ENCODE measurements around the gene C17orf67. TPM values are rescaled to one million over a fixed set of nuclear protein-coding genes. Genes with fewer than 3 reads are reported as not detected.

C17orf67 gene
- total and polyA plus RNA-seq, 4 donors: 0.64 to 2.8 (median 1.7) TPM

- Histone ChIP-seq H3K4me3 (no peak overlapping the region), H3K27me3 (ENCODE audit: control insufficient read depth in 3 of 3, insufficient read depth in 3 of 3, low read length in 2 of 3) (no peaks in the 10 kb centered on the region), H3K9me3 (ENCODE audit: control insufficient read depth in 4 of 4, insufficient read depth in 3 of 4, low read length in 3 of 4) (peaks cover 0 to 1% (median 0%) of the 10 kb centered on the region in 4 donors), H3K4me1 (ENCODE audit: control insufficient read depth in 5 of 5, insufficient read depth in 5 of 5, low read length in 5 of 5) (peaks cover 0 to 12% (median 4%) of the 10 kb centered on the region in 5 donors), H3K36me3 (ENCODE audit: control insufficient read depth in 4 of 4, insufficient read depth in 4 of 4, low read length in 4 of 4) (no peaks in the 10 kb centered on the region), H3K9ac (ENCODE audit: insufficient read depth in 1 of 2, low read length in 2 of 2) (no peak overlapping the region), H3K27ac (ENCODE audit: low read depth in 1 of 2, low read length in 1 of 2) (no peak overlapping the region)
- DNase-seq: peak in 2 of 3 donors; percentile 32 to 59
- no peak for ATAC-seq (ENCODE audit: insufficient read depth, low FRiP score)
- 43 to 55% methylated on average over 8 of the region's 8 CpGs for WGBS, 2 donors
- TF ChIP-seq CTCF (IDR thresholded peaks at IDR 0.05; ENCODE audit: control extremely low read depth, extremely low read depth): no peak
Observed at GRCh38 chr17:56754523-56755208, 79.1 kb downstream of the C17orf67 start.

- peaks cover 0 to 12% (median 4%) of the 10 kb centered on the region in 5 donors for H3K4me1 ChIP-seq (ENCODE audit: control insufficient read depth in 5 of 5, insufficient read depth in 5 of 5, low read length in 5 of 5)
- DNase-seq (peak in 2 of 3 donors; percentile 29 to 66), ATAC-seq (ENCODE audit: insufficient read depth, low FRiP score) (no peak)
- no peak for TF ChIP-seq CTCF (IDR thresholded peaks at IDR 0.05; ENCODE audit: control extremely low read depth, extremely low read depth)
- no peaks in the 10 kb centered on the region for H3K27me3 ChIP-seq (ENCODE audit: control insufficient read depth in 3 of 3, insufficient read depth in 3 of 3, low read length in 2 of 3)
- no peaks in the 10 kb centered on the region for H3K36me3 ChIP-seq (ENCODE audit: control insufficient read depth in 4 of 4, insufficient read depth in 4 of 4, low read length in 4 of 4)
- H3K27ac ChIP-seq (ENCODE audit: low read depth in 1 of 2, low read length in 1 of 2): no peak overlapping the region
- no peak overlapping the region for H3K4me3 ChIP-seq
- no peak overlapping the region for H3K9ac ChIP-seq (ENCODE audit: insufficient read depth in 1 of 2, low read length in 2 of 2)
- H3K9me3 ChIP-seq (ENCODE audit: control insufficient read depth in 4 of 4, insufficient read depth in 3 of 4, low read length in 3 of 4): peaks cover 0 to 1% (median 0%) of the 10 kb centered on the region in 4 donors
- WGBS, 2 donors: 64 to 77% methylated on average over 4 of the region's 4 CpGs
Observed at GRCh38 chr17:56752263-56752836, 81.4 kb downstream of the C17orf67 start.

- peaks cover 0 to 1% (median 0%) of the 10 kb centered on the region in 4 donors for H3K9me3 ChIP-seq (ENCODE audit: control insufficient read depth in 4 of 4, insufficient read depth in 3 of 4, low read length in 3 of 4)
- ATAC-seq (ENCODE audit: insufficient read depth, low FRiP score): no peak
- no peak overlapping the region for H3K9ac ChIP-seq (ENCODE audit: insufficient read depth in 1 of 2, low read length in 2 of 2)
- peak in 1 of 3 donors; percentile 36 for DNase-seq
- WGBS, 2 donors: 28 to 40% methylated on average over 6 of the region's 6 CpGs
- H3K27me3 ChIP-seq (ENCODE audit: control insufficient read depth in 3 of 3, insufficient read depth in 3 of 3, low read length in 2 of 3): no peaks in the 10 kb centered on the region
- H3K4me3 ChIP-seq: no peak overlapping the region
- no peaks in the 10 kb centered on the region for H3K36me3 ChIP-seq (ENCODE audit: control insufficient read depth in 4 of 4, insufficient read depth in 4 of 4, low read length in 4 of 4)
- H3K4me1 ChIP-seq (ENCODE audit: control insufficient read depth in 5 of 5, insufficient read depth in 5 of 5, low read length in 5 of 5): peaks cover 0 to 12% (median 4%) of the 10 kb centered on the region in 5 donors
- no peak overlapping the region for H3K27ac ChIP-seq (ENCODE audit: low read depth in 1 of 2, low read length in 1 of 2)
- TF ChIP-seq CTCF (IDR thresholded peaks at IDR 0.05; ENCODE audit: control extremely low read depth, extremely low read depth): no peak
Observed at GRCh38 chr17:56751145-56751738, 82.5 kb downstream of the C17orf67 start.

All from lung (tissue), 12 donors.